GM23338 (cell line): ENCODE results near the gene SMARCA5.

ENCODE experiments used
- CTCF ChIP-seq, 2 experiments: fragments of 200-600 bp in 1 of 2; sonication (generic) in 1 of 2; conservative IDR thresholded peaks; 2 replicates each; pipeline versions ENCODE4 v1.5.1 to v1.6.1; 2016 to 2017; ENCODE audit warnings: antibody characterized with exemption in 2 of 2, low read depth in 2 of 2, mild to moderate bottlenecking in 2 of 2, moderate library complexity in 1 of 2
- EZH2 ChIP-seq: fragments of 200-600 bp; sonication (generic); IDR thresholded peaks from one replicate; pipeline ENCODE4 v1.8.0; 2017; ENCODE audit warnings: antibody characterized with exemption, mild to moderate bottlenecking, low read depth; ENCODE audit not compliant: unreplicated experiment
- EZH2phosphoT487 ChIP-seq: fragments of 200-600 bp; sonication (generic); IDR thresholded peaks from one replicate; pipeline ENCODE4 v1.8.1; 2018; ENCODE audit warnings: antibody characterized with exemption; ENCODE audit not compliant: unreplicated experiment
- ZNF114 ChIP-seq: fragments of 250-450 bp; sonication (Bioruptor Pico); IDR thresholded peaks from 2 replicates; pipeline ENCODE4 v1.5.0; 2020; ENCODE audit warnings: mild to moderate bottlenecking, moderate library complexity

- TF ChIP-seq ZNF114 (CRISPR knock-in tag) (no peak), CTCF (conservative IDR thresholded peaks at IDR 0.05; ENCODE audit: low read depth in 2 of 2) (no peak), EZH2 (no peak), EZH2phosphoT487 (no peak)
Measured at GRCh38 chr4:143558286-143558685, 44.8 kb downstream of the SMARCA5 start.
